Measurements from ENCODE around the gene KLHL10.
"Not testable (repeated sequence)": the region's sequence is repeated elsewhere in the genome, so short reads cannot be mapped to it uniquely, and the experiment has no call there.

The KLHL10 gene

GRCh38 chr17:41813152-41813680, 24.4 kb upstream of the KLHL10 start:
- no peak for DNase-seq (ENCODE audit: extremely low read depth in 1 of 2, low read depth in 1 of 2)

GRCh38 chr17:41813699-41814124, 23.9 kb upstream of the KLHL10 start:
- DNase-seq (ENCODE audit: extremely low read depth in 1 of 2, low read depth in 1 of 2) = no peak

DNA sequence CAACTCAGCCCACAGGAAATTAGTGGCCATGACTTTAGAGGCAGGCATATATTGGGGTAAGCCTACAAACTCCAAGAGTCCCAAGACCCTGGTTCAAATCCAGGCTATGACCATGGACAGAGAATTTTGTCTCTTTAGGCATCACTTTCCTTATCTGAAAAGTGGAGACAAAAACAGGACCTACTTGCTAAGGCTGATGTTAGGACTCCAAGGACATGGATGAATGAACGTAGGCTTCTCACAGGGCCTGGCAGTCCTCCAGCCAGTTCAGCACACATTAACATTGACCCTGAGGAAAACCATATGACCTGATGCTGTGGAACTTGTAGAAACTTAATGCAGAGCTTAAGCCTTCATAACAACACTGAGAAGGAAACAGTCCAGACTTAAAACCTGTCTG, 23.4 kb upstream of the KLHL10 start:
- no peak for DNase-seq (ENCODE audit: extremely low read depth in 1 of 2, low read depth in 1 of 2)

DNA sequence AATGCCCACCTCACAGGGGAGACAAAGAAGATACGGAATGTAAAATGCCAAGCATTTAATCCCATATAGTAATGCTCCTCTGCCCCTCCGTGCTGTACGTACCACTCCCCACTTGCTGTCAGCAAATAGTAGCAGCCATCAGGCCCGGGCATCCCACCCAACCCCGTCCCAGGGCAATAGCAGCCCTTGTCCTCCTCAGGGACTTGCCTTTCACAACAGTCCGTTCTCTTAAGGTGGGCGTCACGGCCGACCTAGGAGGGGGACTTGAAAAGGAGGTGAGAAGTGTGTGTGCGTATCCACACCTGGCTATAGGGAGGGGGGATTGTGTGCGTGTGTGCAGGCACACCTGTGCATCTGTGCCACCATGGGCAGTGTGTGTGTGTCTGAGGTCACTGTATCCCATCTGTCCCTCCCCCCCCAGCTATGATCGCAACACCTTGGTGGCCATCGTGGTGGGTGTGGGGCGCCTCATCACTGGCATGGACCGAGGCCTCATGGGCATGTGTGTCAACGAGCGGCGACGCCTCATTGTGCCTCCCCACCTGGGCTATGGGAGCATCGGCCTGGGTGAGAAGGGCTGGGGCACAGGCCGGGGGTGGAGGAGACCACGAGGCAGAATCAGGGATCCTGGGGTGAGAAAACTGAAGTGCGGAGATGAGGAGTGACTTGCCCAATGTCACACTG, 20.8 kb upstream of the KLHL10 start:
- no peak for DNase-seq (ENCODE audit: extremely low read depth in 1 of 2, low read depth in 1 of 2)

GRCh38 chr17:41818024-41818423, 19.6 kb upstream of the KLHL10 start:
- DNase-seq (ENCODE audit: extremely low read depth in 1 of 2, low read depth in 1 of 2) = no peak

DNA sequence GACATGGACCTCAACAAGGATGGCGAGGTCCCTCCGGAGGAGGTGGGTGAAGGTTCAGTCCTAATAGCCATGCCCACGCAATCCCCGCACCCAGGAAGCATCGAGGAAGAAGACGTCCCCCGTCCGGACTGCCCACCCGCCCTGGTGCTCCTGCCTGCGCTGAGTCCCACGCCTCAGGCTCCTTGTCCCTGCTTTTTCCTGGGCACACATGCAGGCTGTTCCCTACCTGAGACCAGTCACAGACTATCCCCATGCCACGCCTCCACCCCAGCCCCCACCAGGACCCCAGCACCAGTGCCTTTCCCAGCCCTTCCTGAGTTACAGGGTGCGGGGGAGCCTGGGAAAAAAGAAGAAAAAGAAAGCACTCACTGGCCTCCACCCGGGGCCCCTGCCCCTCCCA, 15.8 kb upstream of the KLHL10 start:
- DNase-seq (ENCODE audit: extremely low read depth in 1 of 2, low read depth in 1 of 2) = no peak

- DNase-seq (ENCODE audit: extremely low read depth in 1 of 2, low read depth in 1 of 2) = no peak
Observed at GRCh38 chr17:41822216-41823140, 15.1 kb upstream of the KLHL10 start.

- DNase-seq (ENCODE audit: extremely low read depth in 1 of 2, low read depth in 1 of 2) = no peak
Observed at GRCh38 chr17:41823141-41823524, 14.5 kb upstream of the KLHL10 start.

DNA sequence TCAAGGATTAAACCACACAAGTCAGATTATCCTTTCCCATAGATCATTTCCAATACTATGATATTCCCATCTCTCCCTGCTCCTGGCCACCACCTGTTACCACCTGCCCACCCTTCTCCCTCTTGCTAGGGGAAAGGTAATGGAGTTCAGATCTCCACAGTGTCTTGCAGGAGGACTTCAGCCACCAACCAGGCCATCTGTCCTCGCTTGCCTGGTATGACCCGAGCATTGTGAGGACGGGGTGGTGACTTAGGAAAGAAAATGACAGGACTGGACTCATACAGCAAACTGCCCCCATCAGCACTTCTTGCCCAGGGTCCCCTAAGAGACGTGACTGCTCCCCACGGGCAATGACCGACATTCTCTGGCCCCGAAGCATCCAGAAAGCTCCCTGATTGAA, 14.0 kb upstream of the KLHL10 start:
- DNase-seq (ENCODE audit: extremely low read depth in 1 of 2, low read depth in 1 of 2) = no peak

DNA sequence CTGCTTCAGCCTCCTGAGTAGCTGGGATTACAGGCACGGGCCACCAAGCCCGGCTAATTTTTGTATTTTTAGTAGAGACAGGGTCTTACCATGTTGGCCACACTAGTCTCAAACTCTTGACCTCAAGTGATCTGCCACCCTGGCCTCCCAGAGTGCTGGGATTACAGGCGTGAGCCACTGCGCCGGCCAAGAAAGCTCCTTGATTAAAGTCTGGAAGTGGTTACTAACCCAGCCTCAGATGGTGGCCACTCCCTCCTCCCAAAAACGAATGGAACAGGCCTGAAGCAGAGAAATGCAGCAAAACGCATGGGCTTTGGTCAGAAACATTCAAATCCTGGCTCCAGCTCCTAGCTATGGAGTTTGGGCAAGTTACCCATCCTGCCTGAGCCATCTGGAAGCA, 13.5 kb upstream of the KLHL10 start:
- no peak for DNase-seq (ENCODE audit: extremely low read depth in 1 of 2, low read depth in 1 of 2)

GRCh38 chr17:41825175-41825845, 12.3 kb upstream of the KLHL10 start:
- DNase-seq (ENCODE audit: extremely low read depth in 1 of 2, low read depth in 1 of 2) = no peak

DNA sequence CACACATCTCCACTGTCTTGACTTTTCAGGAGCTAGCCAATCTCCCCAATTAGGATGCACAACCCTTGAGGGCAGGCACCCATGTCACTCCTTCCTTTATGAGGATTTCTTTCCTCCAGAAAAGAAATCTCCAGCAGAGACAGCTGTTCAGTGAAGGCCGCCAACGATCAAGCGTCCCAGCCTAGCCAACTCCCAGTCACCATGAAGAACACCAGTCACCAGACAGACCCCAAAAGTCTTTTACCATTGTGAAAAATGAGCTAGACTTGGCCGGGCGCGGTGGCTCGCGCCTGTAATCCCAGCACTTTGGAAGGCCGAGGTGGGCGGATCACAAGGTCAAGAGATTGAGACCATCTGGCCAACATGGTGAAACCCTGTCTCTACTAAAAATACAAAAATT, 7.7 kb upstream of the KLHL10 start:
- not testable (repeated sequence) for DNase-seq (ENCODE audit: extremely low read depth in 1 of 2, low read depth in 1 of 2)

GRCh38 chr17:41835214-41835799, 2.3 kb upstream of the KLHL10 start:
- DNase-seq (ENCODE audit: extremely low read depth in 1 of 2, low read depth in 1 of 2) = no peak

- DNase-seq (ENCODE audit: extremely low read depth in 1 of 2, low read depth in 1 of 2) = peak in 1 of 2 donors; percentile 40
Observed at GRCh38 chr17:41835800-41836549, 1.6 kb upstream of the KLHL10 start, which contains the start of gene NT5C3B. NT5C3B (minus strand) TSS chr17:41836232; CDS start chr17:41836193, 39 bp downstream.

- DNase-seq (ENCODE audit: extremely low read depth in 1 of 2, low read depth in 1 of 2) = no peak
Observed at GRCh38 chr17:41836550-41837196, 952 bp upstream of the KLHL10 start.

DNA sequence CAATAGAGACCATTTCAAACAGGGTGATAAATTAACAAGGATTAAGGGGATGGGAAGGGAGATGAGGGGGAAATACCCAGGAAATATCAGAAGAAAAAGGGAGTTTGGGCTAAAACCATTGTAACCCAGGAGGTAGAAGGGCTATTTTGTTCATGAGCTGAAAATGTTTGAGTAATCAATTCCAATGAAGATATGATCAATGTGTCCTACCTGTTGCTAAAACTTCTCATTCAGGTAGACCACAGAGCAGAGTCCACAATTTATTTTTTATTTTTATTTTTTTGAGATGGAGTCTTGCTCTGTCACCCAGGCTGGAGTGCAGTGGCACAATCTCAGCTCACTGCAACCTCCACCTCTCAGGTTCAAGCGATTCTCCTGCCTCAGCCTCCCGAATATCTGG, 1.8 kb downstream of the KLHL10 start:
- not testable (repeated sequence) for DNase-seq (ENCODE audit: extremely low read depth in 1 of 2, low read depth in 1 of 2)

- DNase-seq (ENCODE audit: extremely low read depth in 1 of 2, low read depth in 1 of 2) = not testable (repeated sequence)
Observed at GRCh38 chr17:41840781-41841180, 3.2 kb downstream of the KLHL10 start.

DNA sequence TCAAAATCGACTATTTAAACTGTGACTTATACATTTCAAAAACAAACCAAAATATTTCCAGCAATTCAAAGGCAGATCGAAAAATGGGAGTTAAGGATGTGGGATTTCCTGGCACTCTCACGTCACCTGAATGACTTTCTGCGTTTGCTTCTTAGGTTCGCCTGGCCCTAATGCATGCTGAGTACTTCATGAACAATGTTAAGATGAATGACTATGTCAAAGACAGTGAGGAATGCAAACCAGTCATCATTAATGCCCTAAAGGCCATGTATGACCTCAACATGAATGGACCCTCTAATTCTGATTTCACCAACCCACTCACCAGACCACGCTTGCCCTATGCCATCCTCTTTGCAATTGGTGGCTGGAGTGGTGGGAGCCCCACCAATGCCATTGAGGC, 7.3 kb downstream of the KLHL10 start:
- no peak for DNase-seq (ENCODE audit: extremely low read depth in 1 of 2, low read depth in 1 of 2)

DNA sequence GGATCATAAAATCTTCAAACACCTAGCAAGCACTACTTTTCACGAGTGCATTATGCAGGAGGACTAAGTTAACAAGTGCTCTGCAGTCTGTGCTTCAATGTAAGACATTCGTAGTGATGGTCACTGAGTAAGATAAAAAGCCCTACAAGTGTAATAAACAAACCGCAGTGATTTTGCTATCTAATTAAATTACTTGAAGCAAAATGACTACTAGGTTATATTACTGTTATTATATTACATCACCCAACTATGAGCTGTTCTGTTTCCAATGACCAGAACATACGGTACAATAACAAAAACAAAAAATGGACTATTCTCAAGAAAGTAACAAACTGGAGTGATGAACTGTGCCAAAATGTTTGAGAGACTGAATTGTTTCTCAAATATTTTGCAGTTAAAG, 11.2 kb downstream of the KLHL10 start:
- DNase-seq (ENCODE audit: extremely low read depth in 1 of 2, low read depth in 1 of 2) = no peak
